ENCODE results near the gene TNK1. TPM values are rescaled to one million over a fixed set of nuclear protein-coding genes. Genes with fewer than 3 reads are reported as not detected.
A peak's percentile ranks its signal among the peaks of the same experiment; 100 is the strongest.

The TNK1 gene
- total RNA-seq, 1 donor from 2014 or later: 0.21 TPM

DNA sequence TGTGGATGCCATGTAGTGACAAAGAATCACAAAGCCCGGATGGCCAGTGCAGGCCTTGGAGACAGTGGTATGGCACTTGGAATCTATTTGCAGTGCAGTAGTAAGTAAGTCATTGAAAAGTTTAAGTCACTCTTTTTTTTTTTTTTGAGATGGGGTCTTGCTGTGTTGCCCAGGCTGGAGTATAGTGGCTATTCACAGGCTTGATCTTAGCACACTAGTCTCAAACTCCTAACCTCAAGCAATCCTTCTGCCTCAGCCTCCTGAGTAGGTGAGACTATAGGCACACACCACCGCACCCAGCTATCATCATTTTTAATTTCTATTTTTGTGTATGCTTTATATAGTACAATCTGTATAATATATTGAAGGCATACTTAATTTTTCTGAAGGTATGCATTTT, 17.7 kb downstream of the TNK1 start:
- Mint-ChIP-seq H3K4me1 (peaks cover 32% of the 10 kb centered on the region), H3K4me3 (peak overlapping the region; percentile 71), H3K36me3 (ENCODE audit: low read depth) (peaks cover 3% of the 10 kb centered on the region), H3K27ac (ENCODE audit: unreplicated experiment) (no peak overlapping the region), H3K9me3 (no peaks in the 10 kb centered on the region), H3K27me3 (ENCODE audit: low read depth) (no peaks in the 10 kb centered on the region)
- no peak for DNase-seq (ENCODE audit: low read depth, low spot score)
- TF ChIP-seq, protein P1, sequence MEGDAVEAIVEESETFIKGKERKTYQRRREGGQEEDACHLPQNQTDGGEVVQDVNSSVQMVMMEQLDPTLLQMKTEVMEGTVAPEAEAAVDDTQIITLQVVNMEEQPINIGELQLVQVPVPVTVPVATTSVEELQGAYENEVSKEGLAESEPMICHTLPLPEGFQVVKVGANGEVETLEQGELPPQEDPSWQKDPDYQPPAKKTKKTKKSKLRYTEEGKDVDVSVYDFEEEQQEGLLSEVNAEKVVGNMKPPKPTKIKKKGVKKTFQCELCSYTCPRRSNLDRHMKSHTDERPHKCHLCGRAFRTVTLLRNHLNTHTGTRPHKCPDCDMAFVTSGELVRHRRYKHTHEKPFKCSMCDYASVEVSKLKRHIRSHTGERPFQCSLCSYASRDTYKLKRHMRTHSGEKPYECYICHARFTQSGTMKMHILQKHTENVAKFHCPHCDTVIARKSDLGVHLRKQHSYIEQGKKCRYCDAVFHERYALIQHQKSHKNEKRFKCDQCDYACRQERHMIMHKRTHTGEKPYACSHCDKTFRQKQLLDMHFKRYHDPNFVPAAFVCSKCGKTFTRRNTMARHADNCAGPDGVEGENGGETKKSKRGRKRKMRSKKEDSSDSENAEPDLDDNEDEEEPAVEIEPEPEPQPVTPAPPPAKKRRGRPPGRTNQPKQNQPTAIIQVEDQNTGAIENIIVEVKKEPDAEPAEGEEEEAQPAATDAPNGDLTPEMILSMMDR (conservative IDR thresholded peaks at IDR 0.05): no peak

DNA sequence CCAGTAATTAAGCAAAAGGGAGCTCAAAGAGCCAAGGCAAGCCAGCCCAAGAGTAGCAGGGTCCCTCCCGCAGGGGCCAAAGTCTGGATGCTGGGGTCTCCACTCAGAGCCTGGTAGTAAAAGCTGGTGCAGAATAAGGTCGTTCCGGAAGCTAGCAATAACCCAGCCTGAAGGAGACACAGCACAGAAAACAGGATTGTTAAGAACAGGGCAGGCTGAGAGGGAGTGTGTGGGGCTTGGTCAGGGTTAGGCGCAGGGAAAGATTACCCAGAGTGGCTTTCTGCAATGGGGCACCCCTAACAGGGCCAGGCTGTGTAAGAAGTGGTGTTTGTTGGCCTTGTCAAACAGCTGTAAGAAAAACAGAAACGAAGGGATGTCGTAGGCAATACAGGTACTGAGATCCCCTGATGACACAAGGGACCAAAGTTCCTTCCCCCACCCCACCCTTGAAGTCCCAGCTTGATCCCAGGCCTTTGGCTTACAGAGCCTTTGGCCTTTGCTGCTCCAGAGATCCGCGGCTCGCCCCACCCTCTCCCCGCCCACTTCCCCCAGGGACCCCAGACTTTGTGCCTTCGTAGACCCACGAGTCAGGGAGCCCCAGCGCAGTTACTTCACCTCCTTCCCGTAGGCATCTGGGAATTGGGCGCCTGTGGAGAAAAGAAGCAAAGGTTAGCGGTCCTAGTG, 22.3 kb downstream of the TNK1 start:
- H3K9me3 Mint-ChIP-seq: no peaks in the 10 kb centered on the region
- peaks cover 3% of the 10 kb centered on the region for H3K36me3 Mint-ChIP-seq (ENCODE audit: low read depth)
- H3K4me3 Mint-ChIP-seq: peak overlapping the region; percentile 97
- DNase-seq (ENCODE audit: low read depth, low spot score): peak; percentile 34
- H3K27me3 Mint-ChIP-seq (ENCODE audit: low read depth): no peaks in the 10 kb centered on the region
- H3K4me1 Mint-ChIP-seq: peaks cover 48% of the 10 kb centered on the region
- H3K27ac Mint-ChIP-seq (ENCODE audit: unreplicated experiment): peak overlapping the region; percentile 92
- TF ChIP-seq, protein P1 (conservative IDR thresholded peaks at IDR 0.05): no peak

DNA sequence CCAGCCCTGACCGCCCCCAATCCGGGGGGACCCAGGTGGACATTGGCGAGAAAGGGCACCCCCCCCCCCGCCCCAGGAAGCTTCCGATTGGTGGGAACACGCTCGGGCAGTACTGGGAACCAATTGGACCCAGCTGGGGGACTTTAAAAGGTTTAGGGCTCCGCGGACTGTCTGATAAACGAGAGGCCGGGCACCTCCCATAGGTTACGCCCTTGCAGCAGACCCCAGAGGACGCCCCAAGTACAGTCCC, 22.8 kb downstream of the TNK1 start:
- no peaks in the 10 kb centered on the region for H3K27me3 Mint-ChIP-seq (ENCODE audit: low read depth)
- no peaks in the 10 kb centered on the region for H3K9me3 Mint-ChIP-seq
- peak overlapping the region; percentile 97 for H3K4me3 Mint-ChIP-seq
- DNase-seq (ENCODE audit: low read depth, low spot score): no peak
- TF ChIP-seq, protein P1 (conservative IDR thresholded peaks at IDR 0.05): no peak
- peaks cover 3% of the 10 kb centered on the region for H3K36me3 Mint-ChIP-seq (ENCODE audit: low read depth)
- peak overlapping the region; percentile 81 for H3K27ac Mint-ChIP-seq (ENCODE audit: unreplicated experiment)
- peaks cover 43% of the 10 kb centered on the region for H3K4me1 Mint-ChIP-seq

DNA sequence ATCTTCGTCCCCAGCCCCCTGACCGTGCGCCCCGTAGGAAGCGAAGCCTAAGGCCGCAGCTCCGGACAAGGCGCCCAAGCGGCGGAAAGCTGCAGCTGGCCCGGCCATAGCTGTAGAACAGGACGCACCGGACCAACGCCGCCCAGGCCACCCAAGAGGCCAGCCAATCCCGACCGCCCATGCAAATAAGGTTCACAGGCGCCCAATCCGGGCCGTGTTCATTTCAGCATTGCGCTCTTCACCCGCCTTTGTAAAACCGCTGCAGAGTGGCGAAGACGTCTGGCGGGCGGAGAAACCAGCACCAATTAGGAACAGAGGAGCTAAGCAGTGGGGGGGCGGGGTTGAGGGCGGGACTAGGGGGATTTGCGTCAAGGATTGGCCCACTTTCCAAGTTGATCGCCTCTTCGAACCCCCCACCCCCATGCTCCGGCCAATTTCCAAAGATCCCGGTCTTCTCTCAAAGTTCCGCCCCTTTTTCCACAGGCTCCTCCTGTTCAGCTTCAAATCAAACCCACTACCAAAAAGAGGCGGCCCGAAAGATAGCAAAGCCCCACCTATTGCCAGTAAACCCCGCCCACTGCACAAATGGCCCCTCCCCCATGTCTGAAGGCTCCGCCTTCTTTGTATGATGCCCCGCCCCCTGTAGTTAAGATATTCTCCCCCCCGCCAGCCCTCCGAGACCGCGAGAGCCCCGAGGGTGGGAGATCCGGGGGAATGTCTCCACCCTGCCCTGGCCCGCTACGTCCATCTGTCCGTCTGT, 23.3 kb downstream of the TNK1 start, which contains the start of gene TMEM256:
TSS of gene TMEM256 (minus strand) at position 121 of the 760 bp plus-strand sequence. CDS start at position 108, 13 bp downstream.
- peak within 1 kb of the TSS; percentile 92 for H3K27ac Mint-ChIP-seq (ENCODE audit: unreplicated experiment)
- no peaks in the 10 kb centered on the region for H3K9me3 Mint-ChIP-seq
- peak; percentile 94 for DNase-seq (ENCODE audit: low read depth, low spot score)
- TF ChIP-seq, protein P1 (conservative IDR thresholded peaks at IDR 0.05): peak; percentile 19
- H3K4me1 Mint-ChIP-seq: peaks cover 43% of the 10 kb centered on the region
- peaks cover 5% of the 10 kb centered on the region for H3K36me3 Mint-ChIP-seq (ENCODE audit: low read depth)
- peak within 1 kb of the TSS; percentile 97 for H3K4me3 Mint-ChIP-seq
- no peaks in the 10 kb centered on the region for H3K27me3 Mint-ChIP-seq (ENCODE audit: low read depth)

DNA sequence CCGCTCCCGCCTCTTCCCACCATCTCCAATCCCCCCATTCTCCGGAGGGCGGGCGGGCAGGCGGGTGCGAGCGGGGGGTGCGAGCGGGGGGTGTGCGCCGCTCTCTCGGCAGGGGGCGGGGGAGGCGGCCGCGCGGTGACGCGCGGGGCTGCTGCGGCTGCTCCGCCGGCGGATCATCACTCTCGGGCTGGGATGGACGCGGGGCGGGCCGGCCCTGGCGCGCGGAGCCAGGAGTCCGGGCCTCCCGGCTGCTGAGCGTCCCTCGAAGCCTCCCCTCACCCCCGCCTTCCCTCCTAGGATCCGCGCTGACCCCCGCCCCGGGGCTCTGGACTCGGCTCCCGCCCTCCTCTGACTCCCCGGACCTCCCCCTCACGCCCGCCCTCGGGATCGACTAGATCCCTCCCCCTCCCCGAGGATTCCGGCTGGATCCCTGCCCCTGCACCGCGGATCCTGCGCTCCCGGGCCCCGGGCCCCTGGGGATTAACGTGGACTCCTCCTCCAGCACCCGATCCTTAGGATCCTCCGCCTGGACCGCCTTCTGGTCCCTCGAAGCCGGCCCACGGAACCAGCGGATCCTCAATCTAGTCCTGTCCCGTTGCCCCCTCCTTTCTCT, 24.0 kb downstream of the TNK1 start:
- Mint-ChIP-seq H3K9me3 (no peaks in the 10 kb centered on the region), H3K27me3 (ENCODE audit: low read depth) (no peaks in the 10 kb centered on the region), H3K27ac (ENCODE audit: unreplicated experiment) (peak overlapping the region; percentile 91), H3K4me1 (peaks cover 39% of the 10 kb centered on the region), H3K36me3 (ENCODE audit: low read depth) (peaks cover 11% of the 10 kb centered on the region), H3K4me3 (peak overlapping the region; percentile 97)
- TF ChIP-seq, protein P1 (conservative IDR thresholded peaks at IDR 0.05): peak; percentile 12
- no peak for DNase-seq (ENCODE audit: low read depth, low spot score)

Data from neural crest cell (in vitro differentiated cells).